Cerebellar cortex (tissue), 1 donor: ENCODE results near the gene RERE.
A peak's percentile ranks its signal among the peaks of the same experiment; 100 is the strongest.

ENCODE experiments used
- DNase-seq: peaks from one replicate; pipeline ENCODE4 v3.0.0-alpha.2; 2015; ENCODE audit warnings: low spot score

RERE gene

DNA sequence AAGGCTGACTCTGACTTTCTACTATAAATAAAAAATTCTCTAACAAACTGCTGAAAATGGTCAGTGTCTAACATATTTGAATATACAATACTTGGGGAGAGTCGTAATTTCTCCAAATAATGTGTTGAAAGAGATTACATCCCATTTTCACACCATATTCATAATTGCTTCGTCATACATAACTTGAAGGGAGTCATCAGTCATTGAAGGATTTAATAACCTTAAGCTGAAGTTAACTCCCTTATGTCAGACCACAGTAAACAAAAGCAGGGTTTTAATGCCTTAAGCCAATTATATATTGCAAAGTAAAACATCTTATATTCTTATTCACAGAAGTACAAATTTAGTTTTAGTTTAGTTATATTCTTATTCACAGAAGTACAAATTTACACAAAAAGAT is 129.9 kb downstream of the RERE start:
- DNase-seq, result no peak

- no peak for DNase-seq
These were observed 130.4 kb downstream of the RERE start for GRCh38 chr1:8687039-8687438.

DNA sequence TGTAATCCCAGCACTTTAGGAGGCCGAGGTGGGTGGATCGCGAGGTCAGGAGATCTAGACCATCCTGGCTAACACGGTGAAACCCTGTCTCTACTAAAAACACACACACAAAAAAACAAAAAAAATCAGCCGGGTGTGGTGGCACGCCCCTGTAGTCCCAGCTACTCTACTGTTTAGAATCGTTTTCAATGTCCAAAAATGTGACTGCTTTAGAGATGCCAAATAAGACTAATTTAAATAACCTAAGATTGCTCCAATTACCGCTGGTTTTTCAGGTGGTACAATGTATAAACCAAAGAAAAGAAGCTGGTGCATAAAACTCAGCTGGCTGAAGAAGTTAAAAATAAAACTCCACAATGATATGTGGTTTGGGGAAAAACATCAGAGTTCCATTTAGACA is 132.0 kb downstream of the RERE start:
- DNase-seq, result no peak

- DNase-seq, result no peak
These were observed 132.8 kb downstream of the RERE start for GRCh38 chr1:8684590-8684989.

- DNase-seq, result no peak
These were observed 134.9 kb downstream of the RERE start for GRCh38 chr1:8682573-8682972.

GRCh38 chr1:8681911-8682310 is 135.5 kb downstream of the RERE start:
- DNase-seq, result no peak

DNA sequence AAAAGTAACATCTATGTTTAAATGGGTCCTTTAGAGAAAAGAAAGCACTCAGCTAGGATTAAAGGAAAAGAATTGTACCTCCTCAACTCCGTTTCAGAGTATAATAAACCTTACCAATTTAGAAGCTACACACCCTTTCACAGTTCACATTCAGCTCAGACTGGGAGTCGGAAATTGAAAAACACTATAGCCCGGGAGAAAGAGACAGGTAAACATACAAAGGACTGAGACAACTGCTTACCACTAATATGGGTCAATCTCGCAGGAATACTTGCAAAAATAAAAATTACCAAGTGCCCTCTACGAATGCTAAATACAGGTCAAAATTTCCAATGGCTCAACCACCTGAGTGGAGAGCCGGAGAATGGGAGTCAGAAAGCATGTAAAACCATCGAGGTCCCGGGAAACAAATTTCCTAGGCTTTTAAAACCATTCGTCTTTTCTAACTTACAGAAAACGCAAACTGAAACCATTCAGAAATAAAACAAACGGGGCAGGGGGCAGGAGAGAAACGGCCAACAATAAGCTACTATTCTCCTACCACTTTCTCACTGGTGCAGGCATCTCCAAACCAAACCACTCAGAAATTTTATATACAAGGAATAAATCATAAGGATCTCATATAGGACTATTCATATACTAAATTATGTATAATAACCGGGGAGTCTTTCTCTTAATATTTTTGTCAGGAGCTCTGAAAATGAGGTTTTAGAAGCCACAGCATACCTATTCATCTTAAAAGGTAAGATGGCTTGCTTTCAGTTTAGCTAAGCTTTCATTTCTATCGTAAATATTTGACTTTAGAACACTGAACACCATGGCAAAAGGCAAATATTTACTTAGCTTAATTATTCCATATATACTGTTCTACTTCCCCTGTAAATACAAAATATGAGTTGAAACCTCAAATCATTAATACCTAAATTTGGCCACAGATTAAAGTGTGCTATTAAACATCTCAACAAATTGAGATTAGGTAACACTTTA is 136.5 kb downstream of the RERE start:
- DNase-seq, result no peak

- no peak for DNase-seq
These were observed 137.3 kb downstream of the RERE start for GRCh38 chr1:8679929-8680663.

DNA sequence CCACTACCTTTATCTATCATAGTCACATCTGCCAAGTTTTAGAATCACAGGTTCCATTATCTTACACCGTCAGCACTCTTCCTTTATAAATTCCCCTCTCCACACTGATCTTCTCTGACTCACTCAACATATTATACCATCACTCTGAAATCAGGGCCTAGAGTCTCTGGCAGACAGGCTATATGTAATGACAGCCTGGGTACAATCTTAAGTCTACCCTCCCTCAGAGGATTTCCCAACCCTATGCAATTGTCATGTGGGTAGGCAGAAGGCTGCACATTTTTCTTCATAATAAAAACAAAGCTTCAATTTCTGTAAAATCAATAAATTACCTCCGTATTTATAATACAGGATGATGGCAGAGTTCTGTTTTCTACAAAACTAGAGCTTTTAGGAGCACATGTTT is 138.0 kb downstream of the RERE start:
- no peak for DNase-seq

- DNase-seq, result no peak
These were observed 138.6 kb downstream of the RERE start for GRCh38 chr1:8678673-8679394.

DNA sequence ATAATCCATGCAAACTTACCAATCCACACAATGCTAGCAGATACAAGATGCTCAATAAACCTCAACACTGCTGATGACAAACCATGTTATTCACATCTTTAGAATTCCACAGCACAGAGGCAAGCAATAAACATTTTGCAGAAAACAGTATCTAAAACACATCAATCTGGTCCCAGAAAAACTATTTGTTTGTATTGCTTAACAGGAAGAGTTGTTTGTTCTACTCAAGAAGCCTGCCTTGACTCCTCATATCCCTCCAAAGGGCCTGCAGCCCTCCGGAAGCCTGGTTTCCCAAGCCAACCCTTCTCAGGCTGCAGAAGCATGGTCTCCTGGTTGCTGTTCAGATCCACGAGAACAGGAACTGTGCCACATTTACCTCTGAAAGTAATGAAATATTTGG is 139.7 kb downstream of the RERE start:
- DNase-seq, result no peak

DNA sequence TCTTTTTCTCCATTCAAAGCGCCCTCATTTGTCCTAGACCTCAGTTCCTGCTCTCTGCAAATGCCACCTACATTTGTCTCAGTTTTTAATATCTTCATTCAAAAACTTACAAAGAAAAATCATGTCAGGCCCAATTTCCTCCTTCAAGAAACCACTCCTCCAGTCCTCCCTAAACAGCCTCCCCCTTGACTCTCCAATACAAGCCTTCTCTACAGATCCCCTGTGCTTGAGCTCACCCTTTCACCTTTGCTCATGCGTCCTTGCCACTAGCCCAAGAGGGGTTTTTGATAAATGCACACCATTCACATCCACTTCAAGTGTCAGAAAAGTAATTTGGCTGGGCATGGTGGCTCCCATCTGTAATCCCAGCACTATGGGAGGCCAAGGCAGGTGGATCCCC is 140.6 kb downstream of the RERE start:
- no peak for DNase-seq

DNA sequence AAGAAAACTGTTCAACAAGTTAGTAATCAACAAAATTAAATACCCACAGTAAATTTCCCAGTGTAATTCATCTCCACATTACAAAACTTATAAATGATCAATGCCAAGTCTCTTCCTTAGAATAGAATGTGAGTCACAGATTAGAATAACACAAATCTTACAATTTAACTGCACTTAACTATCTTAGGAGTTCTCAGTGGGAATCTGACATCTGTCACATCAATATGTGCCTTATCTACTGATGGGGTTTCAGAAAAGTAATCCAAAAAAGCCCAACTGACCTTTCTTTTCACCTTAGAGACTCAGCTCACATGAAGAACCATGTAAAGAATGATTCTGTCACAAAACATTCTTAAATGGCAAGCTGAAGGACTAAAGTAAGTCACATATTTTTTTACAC is 141.4 kb downstream of the RERE start:
- DNase-seq, result no peak

DNA sequence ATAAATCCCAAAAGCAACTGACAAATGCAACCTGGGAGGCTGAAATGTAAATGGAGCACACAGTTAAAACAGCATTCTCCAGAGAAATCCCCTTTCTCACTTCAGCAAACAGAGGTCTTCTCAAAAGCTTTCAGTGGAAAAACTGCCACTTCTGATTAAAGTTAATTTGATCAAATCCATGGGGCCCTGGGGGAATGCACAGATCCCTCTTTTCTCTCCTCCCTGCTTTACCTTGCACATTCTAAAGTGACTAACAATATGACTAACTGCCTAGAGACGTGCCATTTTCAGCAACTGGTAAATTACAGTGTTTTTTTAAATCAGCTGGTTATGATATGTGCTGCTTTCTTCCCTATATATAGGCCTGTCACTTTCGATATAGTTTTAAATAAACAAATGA is 142.5 kb downstream of the RERE start:
- no peak for DNase-seq

DNA sequence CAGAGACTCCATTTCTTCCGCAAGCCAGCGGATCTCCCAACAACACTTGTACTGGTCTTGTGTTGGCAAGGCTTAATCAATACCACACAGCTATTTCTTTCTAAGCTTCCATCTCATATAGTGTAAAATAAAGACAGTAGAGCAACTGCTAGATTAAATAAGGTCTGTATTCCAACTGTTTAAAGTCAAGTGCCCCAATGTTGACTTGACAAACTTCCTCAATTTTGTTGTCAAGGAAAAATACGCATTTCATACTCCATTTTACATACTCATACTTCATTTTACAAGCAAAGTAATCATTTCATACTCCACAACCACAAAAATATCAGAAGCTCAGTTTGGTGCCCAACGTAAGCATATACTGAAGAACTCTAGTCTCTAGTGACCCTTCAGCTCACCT is 143.0 kb downstream of the RERE start:
- DNase-seq, result no peak

- DNase-seq, result peak; percentile 90
These were observed 146.0 kb downstream of the RERE start for GRCh38 chr1:8671306-8671917.

DNA sequence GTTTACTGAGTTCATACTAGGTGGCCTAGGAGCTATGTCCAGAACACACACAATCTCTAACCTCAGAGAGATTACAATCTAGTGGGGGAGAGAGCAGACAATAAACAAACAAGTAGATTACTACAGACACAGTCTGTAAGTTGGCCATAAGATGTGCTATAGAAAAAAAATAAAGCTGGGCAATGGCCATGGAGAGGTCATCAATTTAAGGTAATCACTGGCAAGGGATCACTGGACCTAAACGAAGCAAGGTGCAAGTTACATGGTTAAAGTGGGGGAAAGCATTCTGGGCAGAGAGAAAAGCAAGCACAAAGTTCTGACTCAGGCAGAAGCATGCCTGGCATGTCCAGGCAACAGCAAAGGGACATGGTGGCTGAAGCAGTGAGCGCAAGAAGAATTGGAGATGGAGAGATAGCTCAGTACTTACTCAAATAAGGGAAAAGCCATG is 147.0 kb downstream of the RERE start:
- DNase-seq, result no peak

- DNase-seq, result no peak
These were observed 147.7 kb downstream of the RERE start for GRCh38 chr1:8669606-8670335.

GRCh38 chr1:8667869-8668594 is 149.4 kb downstream of the RERE start:
- no peak for DNase-seq

DNA sequence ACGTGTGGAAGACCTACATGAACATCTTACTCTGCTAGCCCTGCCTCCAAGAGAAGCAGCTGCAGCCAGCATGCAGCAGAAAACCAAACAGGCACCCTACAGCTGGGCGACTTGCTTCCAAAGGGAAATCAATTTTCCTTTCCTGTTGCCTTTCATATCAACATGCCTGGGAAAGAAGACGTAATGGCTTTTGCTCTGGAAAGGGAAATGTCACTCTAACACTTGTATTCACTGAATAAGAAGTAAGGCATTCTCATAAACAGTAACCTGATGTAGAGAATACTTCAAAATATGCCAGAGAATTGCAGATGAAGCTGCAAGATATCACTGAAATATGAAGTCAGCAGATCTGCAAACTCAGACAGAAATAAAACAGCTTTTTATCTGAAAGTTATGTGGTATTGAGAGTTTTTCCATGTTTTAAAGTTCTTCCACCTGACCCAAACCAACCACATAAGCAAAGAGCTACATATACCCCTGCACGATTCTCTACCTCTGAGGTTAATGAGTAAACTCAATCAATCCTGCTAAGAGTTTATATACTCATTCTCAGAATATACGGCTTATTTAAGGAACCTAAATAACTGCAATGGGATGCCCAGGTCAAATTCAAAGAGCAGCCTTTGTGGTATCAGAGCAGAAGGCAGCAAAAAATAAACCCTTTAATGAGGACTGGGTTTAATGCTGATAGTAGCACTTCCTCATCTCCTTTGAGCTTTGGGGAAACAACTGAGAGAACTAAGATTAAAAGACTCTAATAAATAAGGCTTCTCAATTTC is 150.9 kb downstream of the RERE start:
- no peak for DNase-seq
